Measurements from ENCODE around the gene FAM81A. TPM values are rescaled to one million over a fixed set of nuclear protein-coding genes. Genes with fewer than 3 reads are reported as not detected.

The FAM81A gene
- total RNA-seq, 8 experiments from 2014 or later, result 0.31 to 5.6 (median 3.5) TPM

DNA sequence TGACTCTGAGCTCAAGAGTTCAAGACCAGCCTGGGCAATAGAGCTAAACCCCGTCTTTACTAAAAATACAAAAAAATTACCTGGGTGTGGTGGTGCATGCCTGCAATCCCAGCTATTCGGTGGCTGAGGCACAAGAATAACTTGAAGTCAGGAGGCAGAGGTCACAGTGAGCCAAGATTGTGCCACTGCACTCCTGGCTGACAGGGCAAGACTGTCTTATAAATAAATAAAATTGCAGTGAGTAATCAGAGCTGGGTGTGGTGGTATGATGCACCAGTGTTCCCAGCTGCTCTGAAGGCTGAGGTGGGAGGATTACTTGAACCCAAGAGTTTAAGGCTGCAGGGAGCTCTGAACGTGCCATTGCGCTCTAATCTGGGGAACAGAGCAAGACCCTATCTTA, 117.7 kb downstream of the FAM81A start:
- Histone ChIP-seq H3K4me1 (replicated peaks in 1 of 2) (peaks cover 0 to 4% of the 10 kb centered on the region in 2 donors), H3K27ac (no peak overlapping the region), H3K4me3 (no peak overlapping the region)
- WGBS, 10 experiments, result 0 to 95% (median 77%) methylated on average over 1 to 4 of the region's 4 CpGs; no CpG with 5 or more reads in 3 of the 10 experiments
- in situ Hi-C loops (cut with MboI; ENCODE audit: low pct_unique_long_range_greater_than_20kb in 2 of 9, low sequenced_read_pairs in 9 of 9, unreplicated experiment in 9 of 9), result no loop called here
- ATAC-seq (replicated peaks in 6 of 8), result peak in 3 of 8 experiments; percentile 5 to 76 (median 72)

DNA sequence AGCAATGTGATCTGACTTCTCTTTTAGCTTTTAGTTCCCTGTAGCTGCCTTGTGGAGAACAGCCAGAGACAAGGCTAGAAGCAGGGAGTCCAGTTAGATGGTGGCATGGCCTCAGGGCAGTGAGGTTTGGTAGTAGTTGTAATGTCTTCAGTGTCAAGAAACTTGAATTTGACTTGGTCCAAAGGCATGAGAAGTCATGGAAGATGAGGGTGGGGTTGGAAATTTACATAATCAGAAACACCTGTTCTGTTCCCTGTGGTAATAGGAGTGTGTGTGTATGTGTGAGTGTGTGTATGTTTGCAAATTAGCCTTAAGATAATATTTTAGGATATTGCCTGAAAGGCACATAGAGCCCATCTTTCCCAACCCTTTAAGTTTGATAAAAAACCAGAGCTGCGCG, 118.4 kb downstream of the FAM81A start:
- no peak overlapping the region for H3K4me3 ChIP-seq
- peak in 3 of 8 experiments; percentile 78 to 91 (median 80) for ATAC-seq (replicated peaks in 6 of 8)
- no peaks in the 10 kb centered on the region for H3K4me1 ChIP-seq (replicated peaks in 1 of 2)
- in situ Hi-C loops (cut with MboI; ENCODE audit: low pct_unique_long_range_greater_than_20kb in 2 of 9, low sequenced_read_pairs in 9 of 9, unreplicated experiment in 9 of 9), result no loop called here
- 40 to 100% methylated on average over 1 to 2 of the region's 2 CpGs; no CpG with 5 or more reads in 8 of the 10 experiments for WGBS, 10 experiments
- no peak overlapping the region for H3K27ac ChIP-seq

DNA sequence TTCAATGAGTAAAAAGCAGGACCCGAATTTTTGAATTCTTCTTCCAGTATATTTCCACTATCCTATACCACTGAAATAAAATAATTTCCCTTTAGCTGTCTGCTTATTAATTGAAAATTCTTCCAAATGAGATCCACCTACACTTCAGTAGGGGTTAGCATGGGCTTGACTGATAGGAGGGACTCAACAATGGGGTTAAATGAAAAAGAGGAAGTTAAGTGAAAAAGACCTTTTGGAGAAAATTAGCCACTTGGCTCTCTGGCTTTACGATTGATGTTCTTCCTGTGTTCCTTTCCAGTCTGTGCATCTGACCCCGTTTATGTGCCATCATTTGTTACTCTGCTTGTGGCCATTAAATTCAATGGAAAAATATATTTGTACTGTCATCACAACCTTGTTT, 119.6 kb downstream of the FAM81A start:
- no peak overlapping the region for H3K27ac ChIP-seq
- in situ Hi-C loops (cut with MboI; ENCODE audit: low pct_unique_long_range_greater_than_20kb in 2 of 9, low sequenced_read_pairs in 9 of 9, unreplicated experiment in 9 of 9), result no loop called here
- no peak overlapping the region for H3K4me3 ChIP-seq
- no peak for ATAC-seq (replicated peaks in 6 of 8)
- H3K4me1 ChIP-seq (replicated peaks in 1 of 2), result no peaks in the 10 kb centered on the region
- 46 to 100% (median 70%) methylated on average over 1 to 3 of the region's 3 CpGs for WGBS, 10 experiments

DNA sequence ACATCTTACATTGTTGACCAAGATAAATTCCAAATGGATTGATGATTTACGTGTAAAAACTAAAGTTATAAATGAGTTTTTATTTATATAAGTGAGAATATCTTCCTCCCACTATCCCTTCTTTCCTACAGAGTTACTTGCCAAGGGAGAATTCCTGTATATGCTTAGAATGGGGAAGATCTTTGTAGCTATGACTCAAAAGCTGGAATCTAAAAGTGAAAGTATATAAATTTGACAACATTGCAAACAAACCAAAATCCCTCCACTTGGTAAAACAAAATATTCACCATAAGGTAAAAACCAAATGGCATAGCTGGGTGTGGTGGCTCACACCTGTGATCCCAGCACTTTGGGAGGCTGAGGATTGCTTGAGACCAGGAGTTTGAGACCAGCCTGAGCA, 120.9 kb downstream of the FAM81A start:
- ATAC-seq (replicated peaks in 6 of 8), result no peak
- no peak overlapping the region for H3K4me3 ChIP-seq
- in situ Hi-C loops (cut with MboI; ENCODE audit: low pct_unique_long_range_greater_than_20kb in 2 of 9, low sequenced_read_pairs in 9 of 9, unreplicated experiment in 9 of 9), result no loop called here
- WGBS, 10 experiments, result 33 to 100% (median 55%) methylated on average over 1 of the region's 1 CpG; no CpG with 5 or more reads in 2 of the 10 experiments
- H3K4me1 ChIP-seq (replicated peaks in 1 of 2), result no peaks in the 10 kb centered on the region
- H3K27ac ChIP-seq, result no peak overlapping the region

DNA sequence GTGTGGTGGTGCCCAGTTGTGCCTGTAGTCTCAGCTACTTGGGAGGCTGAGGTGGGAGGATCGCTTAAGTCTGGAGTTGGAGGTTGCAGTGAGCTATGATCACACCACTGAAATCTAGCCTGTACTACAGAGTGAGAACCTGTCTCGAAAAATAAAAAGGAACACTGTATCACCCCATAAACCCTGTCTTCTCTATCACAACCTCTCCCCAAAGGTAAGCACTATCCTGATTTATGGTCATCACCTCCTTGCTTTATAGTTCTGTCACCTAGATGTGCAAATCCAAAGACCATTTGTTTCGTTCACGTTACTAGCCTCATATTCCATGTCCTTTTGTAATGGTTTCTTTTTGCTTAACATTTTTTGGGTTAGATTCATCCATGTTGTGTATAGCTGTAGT, 123.6 kb downstream of the FAM81A start:
- in situ Hi-C loops (cut with MboI; ENCODE audit: low pct_unique_long_range_greater_than_20kb in 2 of 9, low sequenced_read_pairs in 9 of 9, unreplicated experiment in 9 of 9), result no loop called here
- WGBS, 10 experiments, result 71 to 100% (median 95%) methylated on average over 2 to 4 of the region's 4 CpGs; no CpG with 5 or more reads in 1 of the 10 experiments
- no peak for ATAC-seq (replicated peaks in 6 of 8)
- H3K27ac ChIP-seq, result no peak overlapping the region
- no peaks in the 10 kb centered on the region for H3K4me1 ChIP-seq (replicated peaks in 1 of 2)
- H3K4me3 ChIP-seq, result no peak overlapping the region

DNA sequence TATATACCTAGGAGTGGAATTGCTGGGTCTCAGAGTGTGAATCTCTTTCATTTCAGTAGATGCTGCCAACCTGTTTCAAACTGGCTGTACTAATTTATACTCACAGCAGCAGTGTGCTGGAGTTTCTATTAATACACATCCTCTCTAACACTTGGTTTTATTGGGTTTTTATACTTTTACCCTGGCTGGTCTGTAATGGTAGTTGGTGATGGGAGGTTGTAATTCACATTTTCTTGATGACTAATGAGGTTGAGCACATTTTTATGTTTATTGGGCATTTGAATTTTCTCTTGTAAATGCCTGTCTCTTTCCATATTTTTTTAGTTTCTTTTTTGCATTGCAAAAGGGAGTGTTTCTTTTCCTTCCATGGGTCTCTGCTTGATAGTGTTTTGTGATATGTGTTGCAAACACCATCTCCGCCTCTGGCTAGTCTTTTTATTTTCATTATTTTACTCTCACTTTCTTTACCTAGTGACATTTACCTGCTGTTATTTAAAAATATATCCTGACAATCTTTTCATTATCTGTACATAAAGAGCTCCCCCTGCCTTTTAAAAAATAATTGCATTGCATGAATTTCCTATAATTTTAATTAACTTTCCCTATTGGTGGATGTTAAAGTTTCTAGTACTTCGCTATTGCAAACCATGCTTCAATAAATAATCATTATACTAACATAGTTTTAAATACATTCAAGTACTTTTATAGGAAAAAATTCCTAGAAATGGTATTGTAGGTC, 124.6 kb downstream of the FAM81A start:
- in situ Hi-C loops (cut with MboI; ENCODE audit: low pct_unique_long_range_greater_than_20kb in 2 of 9, low sequenced_read_pairs in 9 of 9, unreplicated experiment in 9 of 9), result no loop called here
- peak in 4 of 8 experiments; percentile 54 to 94 (median 93) for ATAC-seq (replicated peaks in 6 of 8)
- Histone ChIP-seq H3K27ac (no peak overlapping the region), H3K4me1 (replicated peaks in 1 of 2) (no peaks in the 10 kb centered on the region), H3K4me3 (no peak overlapping the region)
- 14 to 100% (median 88%) methylated on average over 1 to 2 of the region's 2 CpGs for WGBS, 10 experiments

DNA sequence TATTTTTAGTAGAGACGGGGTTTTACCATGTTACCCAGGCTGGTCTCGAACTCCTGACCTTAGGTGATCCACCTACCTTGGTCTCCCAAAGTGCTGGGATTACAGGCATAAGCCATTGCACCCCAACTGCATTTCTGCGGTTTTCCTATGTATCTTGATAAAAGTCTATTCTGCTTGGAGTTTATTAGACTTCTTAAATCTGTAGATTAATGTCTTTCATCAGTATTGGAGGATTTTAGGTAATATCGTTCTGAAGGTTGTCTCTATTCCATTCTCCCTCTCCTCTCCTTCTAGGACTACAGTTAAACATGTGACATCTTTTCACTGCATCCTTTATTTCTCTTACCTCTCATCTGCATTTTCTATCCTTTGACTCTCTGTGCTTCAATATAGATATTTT, 127.3 kb downstream of the FAM81A start:
- H3K4me3 ChIP-seq, result no peak overlapping the region
- ATAC-seq (replicated peaks in 6 of 8), result no peak
- no peak overlapping the region for H3K27ac ChIP-seq
- in situ Hi-C loops (cut with MboI; ENCODE audit: low pct_unique_long_range_greater_than_20kb in 2 of 9, low sequenced_read_pairs in 9 of 9, unreplicated experiment in 9 of 9), result no loop called here
- H3K4me1 ChIP-seq (replicated peaks in 1 of 2), result no peaks in the 10 kb centered on the region
- WGBS, 10 experiments, result 25 to 100% (median 76%) methylated on average over 2 to 4 of the region's 4 CpGs; no CpG with 5 or more reads in 1 of the 10 experiments

DNA sequence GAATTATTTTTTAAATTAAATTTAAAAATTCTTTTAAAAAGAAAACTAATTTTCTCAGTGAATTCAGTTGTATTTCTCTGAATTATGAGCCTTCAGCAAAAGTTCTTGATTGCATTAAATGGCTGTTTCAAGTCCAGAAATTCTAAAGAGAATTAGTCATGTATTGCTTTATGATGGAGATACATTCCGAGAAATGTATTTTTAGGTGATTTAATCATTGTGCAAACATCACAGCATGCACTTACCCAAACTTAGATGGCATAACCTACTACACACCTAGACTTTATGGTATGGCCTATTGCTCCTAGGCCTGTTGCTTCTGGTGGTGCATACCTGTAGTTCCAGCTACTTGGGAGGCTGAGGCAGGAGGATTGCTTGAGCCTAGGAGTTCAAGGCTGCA, 129.3 kb downstream of the FAM81A start:
- Histone ChIP-seq H3K4me1 (replicated peaks in 1 of 2) (no peaks in the 10 kb centered on the region), H3K4me3 (no peak overlapping the region), H3K27ac (no peak overlapping the region)
- no peak for ATAC-seq (replicated peaks in 6 of 8)
- 67 to 100% (median 83%) methylated on average over 1 of the region's 1 CpG; no CpG with 5 or more reads in 3 of the 10 experiments for WGBS, 10 experiments
- in situ Hi-C loops (cut with MboI; ENCODE audit: low pct_unique_long_range_greater_than_20kb in 2 of 9, low sequenced_read_pairs in 9 of 9, unreplicated experiment in 9 of 9), result no loop called here

DNA sequence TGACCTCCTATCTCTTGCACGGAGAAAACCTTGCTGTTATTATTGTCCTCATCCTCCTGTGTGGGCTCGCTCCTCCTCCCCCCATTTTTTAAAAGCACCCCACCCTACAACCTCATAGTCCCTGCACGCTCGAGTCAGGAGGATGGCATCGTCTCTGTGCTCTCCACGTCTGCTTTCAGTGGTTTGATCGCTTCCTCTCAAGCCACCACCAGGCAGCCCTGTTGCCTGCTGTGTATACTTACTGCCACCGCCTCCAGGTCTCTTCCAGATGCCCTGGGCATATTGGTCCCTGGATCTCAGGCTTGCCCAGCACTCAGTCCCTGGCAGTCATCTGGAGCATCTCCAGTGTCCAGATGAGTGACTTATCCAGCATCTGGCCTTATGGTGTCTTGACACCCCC, 131.5 kb downstream of the FAM81A start:
- in situ Hi-C loops (cut with MboI; ENCODE audit: low pct_unique_long_range_greater_than_20kb in 2 of 9, low sequenced_read_pairs in 9 of 9, unreplicated experiment in 9 of 9), result no loop called here
- no peak overlapping the region for H3K27ac ChIP-seq
- H3K4me1 ChIP-seq (replicated peaks in 1 of 2), result no peaks in the 10 kb centered on the region
- H3K4me3 ChIP-seq, result no peak overlapping the region
- ATAC-seq (replicated peaks in 6 of 8), result no peak
- WGBS, 10 experiments, result 57 to 100% (median 77%) methylated on average over 1 to 3 of the region's 8 CpGs; no CpG with 5 or more reads in 5 of the 10 experiments

DNA sequence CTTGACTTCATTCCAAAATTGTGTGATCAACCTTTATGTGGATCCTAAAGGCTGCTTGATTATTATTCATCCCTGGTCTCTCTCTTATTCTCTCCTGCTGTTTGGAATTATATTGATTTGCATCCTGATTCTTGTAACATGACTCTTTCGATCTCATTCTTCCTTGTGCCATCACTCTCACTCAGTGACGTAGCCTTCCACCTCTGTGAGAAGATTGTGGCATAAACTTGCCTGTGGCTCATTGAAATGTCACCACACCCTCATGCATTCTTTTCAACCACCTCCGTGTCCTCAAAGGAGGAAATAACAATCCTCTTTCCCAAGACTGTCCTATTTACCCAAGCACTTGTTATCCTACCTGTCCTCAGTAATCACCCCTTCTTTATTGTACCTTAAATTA, 132.3 kb downstream of the FAM81A start:
- H3K4me1 ChIP-seq (replicated peaks in 1 of 2), result no peaks in the 10 kb centered on the region
- 6 to 88% (median 57%) methylated on average over 1 to 3 of the region's 3 CpGs; no CpG with 5 or more reads in 1 of the 10 experiments for WGBS, 10 experiments
- no peak overlapping the region for H3K27ac ChIP-seq
- ATAC-seq (replicated peaks in 6 of 8), result peak in 3 of 8 experiments; percentile 95 to 98 (median 97)
- in situ Hi-C loops (cut with MboI; ENCODE audit: low pct_unique_long_range_greater_than_20kb in 2 of 9, low sequenced_read_pairs in 9 of 9, unreplicated experiment in 9 of 9), result no loop called here
- no peak overlapping the region for H3K4me3 ChIP-seq

DNA sequence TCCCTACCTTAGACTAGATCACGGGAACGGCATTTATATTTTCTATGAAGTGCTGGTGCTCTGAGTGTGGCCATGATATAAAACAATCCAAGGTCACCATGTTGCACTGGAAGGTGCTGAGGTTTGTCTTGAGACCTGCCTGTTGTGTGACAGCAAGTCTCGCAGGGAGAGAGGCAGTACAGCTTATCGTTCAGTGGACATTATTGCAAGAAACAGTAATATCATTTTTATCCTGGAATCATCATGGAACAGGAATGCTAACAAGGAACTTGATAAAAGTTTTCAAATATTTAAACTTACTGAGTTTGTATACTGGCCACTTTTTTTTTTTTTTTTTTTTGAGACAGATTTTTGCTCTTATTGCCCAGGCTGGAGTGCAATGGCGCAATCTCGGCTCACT, 133.6 kb downstream of the FAM81A start:
- no peak overlapping the region for H3K27ac ChIP-seq
- H3K4me1 ChIP-seq (replicated peaks in 1 of 2), result no peaks in the 10 kb centered on the region
- in situ Hi-C loops (cut with MboI; ENCODE audit: low pct_unique_long_range_greater_than_20kb in 2 of 9, low sequenced_read_pairs in 9 of 9, unreplicated experiment in 9 of 9), result no loop called here
- ATAC-seq (replicated peaks in 6 of 8), result no peak
- WGBS, 10 experiments, result 90 to 100% (median 98%) methylated on average over 2 to 6 of the region's 6 CpGs; no CpG with 5 or more reads in 1 of the 10 experiments
- H3K4me3 ChIP-seq, result no peak overlapping the region

All from motor neuron (in vitro differentiated cells).